GM21423 (cell line): ENCODE measurements around the gene PROCA1.
A peak's percentile ranks its signal among the peaks of the same experiment; 100 is the strongest.
"Not testable (repeated sequence)": the region's sequence is repeated elsewhere in the genome, so short reads cannot be mapped to it uniquely, and the experiment has no call there.

ENCODE experiments used
- ATAC-seq: cut with Tn5 transposase; IDR thresholded peaks from one replicate; pipeline ENCODE4 v1.9.1; 2021; ENCODE audit warnings: mild to moderate bottlenecking, moderate library complexity; ENCODE audit not compliant: unreplicated experiment

PROCA1 gene

DNA sequence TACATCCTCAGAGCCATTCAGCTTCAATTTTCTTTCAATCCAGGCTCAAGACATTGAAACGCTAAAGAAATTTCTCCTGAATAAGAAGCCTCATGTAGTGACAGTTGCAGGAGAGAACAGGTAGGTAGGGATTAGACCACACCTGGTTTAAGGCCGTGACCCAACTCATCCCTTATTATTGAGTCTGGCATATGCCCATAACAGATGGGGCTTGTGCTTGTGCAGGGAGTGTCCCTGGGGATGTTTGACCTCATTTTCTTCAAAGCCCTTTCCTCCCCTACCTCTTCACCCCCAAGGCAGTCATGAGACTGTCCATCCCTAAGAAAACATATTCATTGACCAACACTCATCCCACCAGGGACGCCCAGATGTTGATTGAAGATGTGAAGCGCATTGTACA, 25.4 kb downstream of the PROCA1 start:
- no peak for ATAC-seq

GRCh38 chr17:28685366-28685765, 26.3 kb downstream of the PROCA1 start:
- no peak for ATAC-seq

DNA sequence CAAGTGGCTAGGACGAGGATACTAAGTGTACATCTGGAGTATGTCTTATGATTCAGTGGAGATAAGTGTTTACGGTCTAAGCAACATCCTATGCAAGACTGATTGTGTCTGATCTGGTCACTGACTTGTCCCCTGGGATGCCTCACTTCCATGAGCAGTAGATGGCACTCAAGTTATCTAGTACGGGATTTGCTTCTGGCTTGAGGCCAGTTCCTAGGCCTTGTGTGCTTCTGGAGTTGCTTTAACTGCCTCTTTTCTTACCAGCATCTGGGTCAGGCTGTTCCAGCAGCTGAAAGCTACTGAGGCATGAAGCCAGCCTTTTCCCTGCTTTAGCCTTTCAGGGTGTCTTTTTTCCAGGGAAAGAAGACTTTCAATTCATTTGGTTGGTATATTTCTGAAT, 26.7 kb downstream of the PROCA1 start:
- ATAC-seq: no peak

GRCh38 chr17:28682655-28683054, 29.0 kb downstream of the PROCA1 start:
- ATAC-seq: no peak

DNA sequence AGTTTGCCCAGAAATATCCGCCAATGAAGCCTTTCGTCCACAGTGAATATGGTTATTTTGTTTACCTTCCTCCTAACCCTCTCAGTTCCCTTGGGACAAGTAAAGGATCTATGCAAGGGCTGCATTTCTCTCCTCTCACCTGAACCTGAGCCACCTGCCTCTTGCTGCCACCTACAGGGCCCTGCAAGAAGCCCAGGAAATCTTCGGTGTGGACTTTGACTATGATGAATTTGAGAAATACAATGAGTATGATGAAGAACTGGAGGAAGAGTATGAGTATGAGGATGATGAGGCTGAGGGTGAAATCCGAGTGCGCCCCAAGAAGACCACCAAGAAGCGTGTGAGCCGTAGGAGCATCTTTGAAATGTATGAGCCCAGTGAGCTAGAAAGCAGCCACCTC, 35.7 kb downstream of the PROCA1 start:
- no peak for ATAC-seq

DNA sequence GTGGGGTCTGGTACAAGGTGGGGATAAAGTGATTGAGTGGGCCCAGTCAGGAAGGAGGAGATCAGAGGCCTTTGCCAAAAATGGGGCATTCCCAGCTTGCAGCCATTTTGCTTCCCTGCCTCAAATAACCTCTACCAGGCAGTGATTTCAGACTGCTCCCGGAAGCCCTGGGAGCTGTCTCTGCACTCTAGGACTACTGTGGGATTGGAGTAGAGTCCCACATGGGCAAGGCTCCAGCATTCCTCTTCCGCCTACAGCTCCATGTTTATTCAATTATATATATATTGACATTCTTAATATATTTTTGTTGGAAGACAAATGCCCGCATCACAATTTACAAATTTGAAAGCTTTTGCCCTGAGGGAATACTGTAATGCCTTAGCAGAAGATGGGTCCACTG, 36.2 kb downstream of the PROCA1 start:
- ATAC-seq: no peak

DNA sequence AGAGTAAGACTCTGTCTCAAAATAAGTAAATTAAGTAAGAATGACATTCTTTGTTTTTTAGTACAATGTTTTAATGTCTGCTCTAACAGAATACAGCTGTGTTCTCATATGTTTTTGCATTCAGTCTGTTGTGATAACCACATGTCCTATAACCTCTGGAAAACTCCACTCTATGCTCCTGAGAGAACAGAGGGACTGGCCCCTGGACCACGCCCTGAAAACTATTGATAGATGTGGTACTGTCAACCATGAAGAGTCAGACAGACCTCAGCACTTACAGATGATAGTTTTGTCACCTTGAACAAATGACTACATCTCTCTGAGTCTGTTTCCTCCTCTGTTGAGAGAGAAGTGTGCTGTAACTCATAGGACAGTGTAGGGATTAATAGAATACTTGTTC, 41.8 kb downstream of the PROCA1 start:
- ATAC-seq: no peak

DNA sequence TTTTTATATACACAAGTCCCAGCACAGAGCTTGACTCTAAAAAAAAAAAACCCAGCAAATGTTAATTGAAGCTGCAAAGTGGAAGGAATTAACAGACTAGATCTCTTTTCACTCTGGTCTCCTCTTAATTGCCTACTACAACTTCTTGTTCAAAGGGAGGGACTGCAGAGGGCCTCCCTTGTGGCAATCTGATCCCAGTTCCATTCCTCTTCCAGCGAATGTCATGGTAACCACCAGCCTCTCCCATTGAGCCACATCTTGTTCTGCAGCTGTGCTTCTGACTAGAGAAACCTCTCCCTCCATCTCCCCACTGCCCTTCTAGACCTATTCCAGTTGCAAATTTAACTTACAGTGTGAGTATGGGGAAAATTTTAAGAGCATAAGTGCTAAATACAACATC, 43.8 kb downstream of the PROCA1 start:
- ATAC-seq: no peak

GRCh38 chr17:28665994-28666393, 45.7 kb downstream of the PROCA1 start:
- ATAC-seq: no peak

GRCh38 chr17:28663723-28664122, 48.0 kb downstream of the PROCA1 start:
- ATAC-seq: no peak

- ATAC-seq: no peak
Measured at GRCh38 chr17:28662527-28662829, 49.2 kb downstream of the PROCA1 start.

DNA sequence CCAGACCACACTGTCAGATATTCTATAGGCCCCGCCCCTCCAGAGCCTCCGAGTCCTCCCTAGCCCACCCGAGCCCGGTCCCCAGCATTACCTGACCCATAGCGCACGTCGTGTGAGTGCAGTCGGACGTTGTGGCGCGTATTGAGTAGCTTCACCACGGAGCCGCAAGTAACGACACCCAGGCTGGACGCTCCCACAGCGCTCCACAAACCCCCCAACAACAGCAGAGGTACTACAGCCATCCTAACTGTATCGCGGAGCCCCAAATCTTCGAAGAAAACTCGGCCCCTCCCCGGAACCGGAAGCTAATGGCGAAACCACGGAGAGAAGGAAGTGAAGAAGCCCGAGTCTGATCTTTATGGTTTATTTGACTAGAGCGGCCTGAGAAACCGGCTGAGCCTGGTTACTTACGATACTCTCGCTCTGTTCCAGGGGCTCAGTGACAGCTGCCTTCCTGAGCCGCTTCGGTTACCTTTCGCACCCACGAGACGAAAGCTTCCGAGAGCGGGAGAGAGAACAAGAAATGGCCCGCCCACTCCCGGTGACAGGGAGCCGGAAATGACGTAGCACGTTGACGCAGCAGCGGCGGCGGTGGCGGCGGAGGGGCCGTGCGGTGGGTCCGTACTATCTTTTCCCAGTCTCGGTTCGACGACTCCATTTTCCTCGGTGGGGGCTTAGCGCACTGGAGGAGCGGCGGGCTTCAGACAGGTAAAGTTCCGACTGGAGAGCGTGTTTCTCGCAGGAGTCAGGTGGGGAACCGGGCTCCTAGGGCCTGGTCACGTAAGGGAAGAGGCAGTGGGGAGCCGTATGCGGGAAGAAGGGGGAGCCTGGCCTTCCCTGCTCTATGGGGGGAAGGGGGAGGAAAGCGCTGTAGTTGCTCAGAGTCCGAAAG, 49.8 kb downstream of the PROCA1 start, which contains the start of the genes SDF2 and SUPT6H:
TSS of gene SDF2 (minus strand) at position 272 of the 892 bp plus-strand sequence. CDS start at position 242, 30 bp downstream.
TSS of gene SUPT6H (plus strand) at position 571 of the 892 bp plus-strand sequence. CDS start 11,197 bp downstream, outside the sequence.
- ATAC-seq: peak; percentile 86

- ATAC-seq: not testable (repeated sequence)
Measured at GRCh38 chr17:28659497-28659881, 52.2 kb downstream of the PROCA1 start.

DNA sequence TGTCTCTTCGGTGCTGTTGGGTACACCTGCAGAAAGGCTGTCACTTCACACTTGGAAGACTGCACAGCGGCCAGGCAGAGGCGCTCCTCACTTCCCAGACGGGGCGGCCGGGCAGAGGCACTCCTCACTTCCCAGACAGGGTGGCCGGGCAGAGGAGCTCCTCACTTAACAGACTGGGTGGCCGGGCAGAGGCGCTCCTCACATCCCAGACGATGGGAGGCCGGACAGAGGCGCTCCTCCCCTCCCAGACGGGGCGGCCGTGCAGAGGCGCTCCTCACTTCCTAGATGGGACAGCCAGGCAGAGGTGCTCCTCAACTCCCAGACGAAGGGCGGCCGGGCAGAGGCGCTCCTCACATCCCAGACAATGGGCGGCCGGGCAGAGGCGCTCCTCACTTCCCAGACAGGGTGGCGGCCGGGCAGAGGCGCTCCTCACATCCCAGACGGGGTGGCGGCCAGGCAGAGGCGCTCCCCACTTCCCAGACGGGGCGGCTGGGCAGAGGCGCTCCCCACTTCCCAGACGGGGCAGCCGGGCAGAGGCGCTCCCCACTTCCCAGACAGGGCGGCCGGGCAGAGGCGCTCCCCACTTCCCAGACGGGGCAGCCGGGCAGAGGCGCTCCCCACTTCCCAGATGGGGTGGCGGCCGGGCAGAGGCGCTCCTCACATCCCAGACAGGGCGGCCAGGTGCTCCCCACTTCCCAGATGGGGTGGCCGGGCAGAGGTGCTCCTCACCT, 52.8 kb downstream of the PROCA1 start:
- ATAC-seq: not testable (repeated sequence)

DNA sequence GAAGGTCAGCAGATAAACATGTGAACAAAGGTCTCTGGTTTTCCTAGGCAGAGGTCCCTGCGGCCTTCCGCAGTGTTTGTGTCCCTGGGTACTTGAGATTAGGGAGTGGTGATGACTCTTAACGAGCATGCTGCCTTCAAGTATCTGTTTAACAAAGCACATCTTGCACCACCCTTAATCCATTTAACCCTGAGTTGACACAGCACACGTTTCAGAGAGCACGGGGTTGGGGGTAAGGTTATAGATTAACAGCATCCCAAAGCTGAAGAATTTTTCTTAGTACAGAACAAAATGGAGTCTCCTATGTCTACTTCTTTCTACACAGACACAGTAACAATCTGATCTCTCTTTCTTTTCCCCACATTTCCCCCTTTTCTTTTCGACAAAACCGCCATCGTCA, 53.3 kb downstream of the PROCA1 start:
- ATAC-seq: not testable (repeated sequence)

- ATAC-seq: no peak
Measured at GRCh38 chr17:28657756-28658155, 53.9 kb downstream of the PROCA1 start.

DNA sequence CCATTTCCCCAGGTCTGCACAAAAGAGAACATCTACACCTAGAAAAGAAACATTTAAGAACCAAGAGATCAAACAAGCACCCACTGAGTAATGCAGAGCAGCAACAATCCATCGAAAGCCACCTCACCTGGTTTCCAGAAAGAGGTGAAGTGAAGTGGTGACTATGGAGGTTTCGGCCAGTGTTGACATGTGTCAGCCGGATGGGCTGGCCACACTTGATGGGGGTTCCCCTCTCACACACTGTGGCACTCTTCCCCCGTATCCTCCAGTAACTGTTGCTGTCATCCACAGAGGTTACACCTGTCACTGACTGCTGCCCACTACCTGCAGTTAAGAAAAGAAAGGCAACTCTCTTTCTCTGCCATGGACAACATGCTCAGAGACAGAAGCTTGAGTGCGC, 56.5 kb downstream of the PROCA1 start:
- no peak for ATAC-seq
